Esophagus muscularis mucosa (tissue), 4 donors: ENCODE data around the gene KCNQ1. TPM values are rescaled to one million over a fixed set of nuclear protein-coding genes. Genes with fewer than 3 reads are reported as not detected.

Experiments used
- DNase-seq: peaks from one replicate; pipeline ENCODE4 v3.0.0-alpha.2; 2017; ENCODE audit errors: extremely low spot score
- H3K27ac ChIP-seq, 4 donors: fragments of 200-600 bp; sonication (generic); replicated peaks in 1 of 4; 1 replicate in 3 of 4; 2 replicates in 1 of 4; pipeline ENCODE4 v1.5.1; 2016 to 2019; ENCODE audit warnings: mild to moderate bottlenecking in 1 of 4
- H3K27me3 ChIP-seq, 4 donors: fragments of 200-600 bp; sonication (generic); one replicate each; pipeline versions ENCODE4 v1.5.1 to v1.6.0; 2016 to 2019
- H3K36me3 ChIP-seq, 4 donors: fragments of 200-600 bp; sonication (generic); one replicate each; pipeline ENCODE4 v1.5.1; 2016 to 2019
- H3K4me1 ChIP-seq, 4 donors: fragments of 200-600 bp; sonication (generic); one replicate each; pipeline ENCODE4 v1.5.1; 2016 to 2019
- H3K4me3 ChIP-seq, 4 donors: fragments of 200-600 bp; sonication (generic); 1 replicate in 2 of 4; 2 replicates in 2 of 4; pipeline ENCODE4 v1.5.1; 2016 to 2019; ENCODE audit warnings: mild to moderate bottlenecking in 4 of 4, moderate library complexity in 1 of 4
- H3K9me3 ChIP-seq, 4 donors: fragments of 200-600 bp; sonication (generic); 1 replicate in 3 of 4; 2 replicates in 1 of 4; pipeline ENCODE4 v1.5.1; 2016 to 2019
- EP300 ChIP-seq: sonication (generic); formaldehyde crosslinking; IDR thresholded peaks from one replicate; pipeline ENCODE4 v1.6.1; 2017; ENCODE audit warnings: antibody characterized with exemption
- POLR2A ChIP-seq: fragments of 450-650 bp; IDR thresholded peaks from one replicate; pipeline ENCODE4 v1.6.1; 2017; ENCODE audit warnings: antibody characterized with exemption, moderate library complexity, mild to moderate bottlenecking, low read depth
- POLR2AphosphoS5 ChIP-seq, 2 donors: sonication (generic); formaldehyde crosslinking; IDR thresholded peaks; one replicate each; pipeline ENCODE4 v1.6.1; 2017; ENCODE audit warnings: antibody characterized with exemption in 2 of 2
- WGBS: methylation state at CpG from one replicate; pipeline ENCODE4 v1.1.5; 2018; 5-methylcytosine and 5-hydroxymethylcytosine counted together
- intact Hi-C: fragments of 100-400 bp; cut with DNase I; formaldehyde crosslinking; loops from one replicate; pipeline ENCODE4 v1.15.1; 2023
- total RNA-seq, 4 donors: library from RNA; depleted of rRNA; stranded (reverse); fragments of >200 nt; gene quantifications; one replicate each; pipeline versions ENCODE4 v1.1.0 to v1.2.1, GENCODE V29; 2016
- TF ChIP-seq, protein P1 (sequence below), 3 experiments: fragments of 200-600 bp in 2 of 3; fragments of 450-650 bp in 1 of 3; sonication (generic) in 2 of 3; IDR thresholded peaks; one replicate each; pipeline ENCODE4 v1.5.1; 2017 to 2019; ENCODE audit warnings: antibody characterized with exemption in 3 of 3, mild to moderate bottlenecking in 2 of 3, moderate library complexity in 1 of 3

The KCNQ1 gene
- total RNA-seq, 4 donors from 2014 or later, result 2.1 to 5.9 (median 4.3) TPM

DNA sequence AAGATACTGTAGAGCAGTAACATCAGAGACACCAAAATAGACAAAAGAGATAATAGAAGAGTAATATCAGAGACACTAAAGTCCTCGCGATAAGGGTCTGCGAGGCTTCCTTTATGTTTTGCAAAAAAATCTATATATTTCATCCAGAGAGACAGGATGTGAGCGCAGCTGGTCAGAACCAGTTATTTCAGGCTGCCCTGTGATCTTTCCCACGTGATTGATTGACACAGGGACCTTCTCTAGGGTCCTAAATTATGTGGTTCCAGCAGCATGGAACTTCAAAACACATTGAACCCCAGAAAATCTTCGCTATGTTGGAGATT, 118.0 kb downstream of the KCNQ1 start:
- Histone ChIP-seq H3K36me3 (no peaks in the 10 kb centered on the region), H3K27ac (no peak overlapping the region), H3K27me3 (no peaks in the 10 kb centered on the region), H3K4me3 (no peak overlapping the region), H3K9me3 (no peaks in the 10 kb centered on the region), H3K4me1 (no peaks in the 10 kb centered on the region)
- WGBS, result 95% methylated on average over 6 of the region's 6 CpGs
- no peak for DNase-seq
- no peak for TF ChIP-seq POLR2AphosphoS5 (IDR thresholded peaks at IDR 0.05)
- TF ChIP-seq, protein P1, sequence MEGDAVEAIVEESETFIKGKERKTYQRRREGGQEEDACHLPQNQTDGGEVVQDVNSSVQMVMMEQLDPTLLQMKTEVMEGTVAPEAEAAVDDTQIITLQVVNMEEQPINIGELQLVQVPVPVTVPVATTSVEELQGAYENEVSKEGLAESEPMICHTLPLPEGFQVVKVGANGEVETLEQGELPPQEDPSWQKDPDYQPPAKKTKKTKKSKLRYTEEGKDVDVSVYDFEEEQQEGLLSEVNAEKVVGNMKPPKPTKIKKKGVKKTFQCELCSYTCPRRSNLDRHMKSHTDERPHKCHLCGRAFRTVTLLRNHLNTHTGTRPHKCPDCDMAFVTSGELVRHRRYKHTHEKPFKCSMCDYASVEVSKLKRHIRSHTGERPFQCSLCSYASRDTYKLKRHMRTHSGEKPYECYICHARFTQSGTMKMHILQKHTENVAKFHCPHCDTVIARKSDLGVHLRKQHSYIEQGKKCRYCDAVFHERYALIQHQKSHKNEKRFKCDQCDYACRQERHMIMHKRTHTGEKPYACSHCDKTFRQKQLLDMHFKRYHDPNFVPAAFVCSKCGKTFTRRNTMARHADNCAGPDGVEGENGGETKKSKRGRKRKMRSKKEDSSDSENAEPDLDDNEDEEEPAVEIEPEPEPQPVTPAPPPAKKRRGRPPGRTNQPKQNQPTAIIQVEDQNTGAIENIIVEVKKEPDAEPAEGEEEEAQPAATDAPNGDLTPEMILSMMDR (IDR thresholded peaks at IDR 0.05), result no peak
- no peak for TF ChIP-seq EP300
- TF ChIP-seq POLR2A, result no peak
- intact Hi-C loops, result no loop called here

GRCh38 chr11:2563213-2564007, 118.6 kb downstream of the KCNQ1 start:
- Histone ChIP-seq H3K27ac (no peak overlapping the region), H3K4me3 (no peak overlapping the region), H3K27me3 (no peaks in the 10 kb centered on the region), H3K36me3 (no peaks in the 10 kb centered on the region), H3K4me1 (no peaks in the 10 kb centered on the region), H3K9me3 (no peaks in the 10 kb centered on the region)
- TF ChIP-seq POLR2A, result no peak
- TF ChIP-seq, protein P1 (IDR thresholded peaks at IDR 0.05), result no peak
- TF ChIP-seq POLR2AphosphoS5 (IDR thresholded peaks at IDR 0.05), result no peak
- TF ChIP-seq EP300, result no peak
- no peak for DNase-seq
- intact Hi-C loops, result no loop called here
- WGBS, result 96% methylated on average over 28 of the region's 28 CpGs

GRCh38 chr11:2564008-2564530, 119.3 kb downstream of the KCNQ1 start:
- intact Hi-C loops, result no loop called here
- WGBS, result 97% methylated on average over 14 of the region's 14 CpGs
- Histone ChIP-seq H3K27me3 (no peaks in the 10 kb centered on the region), H3K4me3 (no peak overlapping the region), H3K4me1 (no peaks in the 10 kb centered on the region), H3K36me3 (no peaks in the 10 kb centered on the region), H3K9me3 (no peaks in the 10 kb centered on the region), H3K27ac (no peak overlapping the region)
- no peak for DNase-seq
- TF ChIP-seq POLR2AphosphoS5 (IDR thresholded peaks at IDR 0.05) (no peak), EP300 (no peak)
- TF ChIP-seq, protein P1 (IDR thresholded peaks at IDR 0.05), result no peak

GRCh38 chr11:2564588-2565425, 120.0 kb downstream of the KCNQ1 start:
- H3K9me3 ChIP-seq, result no peaks in the 10 kb centered on the region
- TF ChIP-seq EP300, result no peak
- TF ChIP-seq POLR2A, result no peak
- TF ChIP-seq, protein P1 (IDR thresholded peaks at IDR 0.05), result no peak
- no peak for TF ChIP-seq POLR2AphosphoS5 (IDR thresholded peaks at IDR 0.05)
- H3K4me1 ChIP-seq, result no peaks in the 10 kb centered on the region
- H3K36me3 ChIP-seq, result no peaks in the 10 kb centered on the region
- H3K27ac ChIP-seq, result no peak overlapping the region
- WGBS, result 84% methylated on average over 16 of the region's 16 CpGs
- no peaks in the 10 kb centered on the region for H3K27me3 ChIP-seq
- H3K4me3 ChIP-seq, result no peak overlapping the region
- intact Hi-C loops, result no loop called here
- DNase-seq, result no peak
